SW 1271 (cell line): ENCODE data around the gene TNFAIP6.
"Not testable (repeated sequence)": the region's sequence is repeated elsewhere in the genome, so short reads cannot be mapped to it uniquely, and the experiment has no call there.

ENCODE experiments used
- DNase-seq, 2 experiments: peaks; one replicate each; lab custom pipeline; 2025; lab: John Stamatoyannopoulos, UW

Gene TNFAIP6

GRCh38 chr2:151361674-151362370 lies 4.4 kb downstream of the TNFAIP6 start:
- peak in 1 of 2 experiments; percentile 5 for DNase-seq

- no peak for DNase-seq
Measured at GRCh38 chr2:151363709-151364108, 6.3 kb downstream of the TNFAIP6 start.

DNA sequence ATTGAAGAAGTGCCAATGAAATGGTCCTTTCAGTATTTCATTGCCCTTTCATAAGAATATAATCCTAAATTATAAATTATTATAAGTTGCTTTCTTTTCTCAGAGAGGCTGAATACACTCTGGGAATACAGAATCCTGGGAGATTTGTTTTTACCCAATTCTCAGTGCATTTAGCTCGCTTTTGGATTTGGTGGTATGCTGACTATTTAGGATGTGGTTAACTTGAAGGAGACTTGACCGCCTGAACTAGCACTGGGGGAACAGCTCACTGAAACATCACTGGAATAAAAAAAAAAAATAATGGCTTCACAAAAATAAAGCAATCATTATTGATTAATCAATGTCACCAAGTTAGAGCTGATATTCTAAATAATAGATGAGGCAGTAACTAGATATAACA lies 10.2 kb downstream of the TNFAIP6 start:
- no peak for DNase-seq

GRCh38 chr2:151374436-151374835 lies 17.0 kb downstream of the TNFAIP6 start:
- DNase-seq: peak in 1 of 2 experiments; percentile 7

GRCh38 chr2:151379169-151379568 lies 21.8 kb downstream of the TNFAIP6 start:
- DNase-seq: no peak

- DNase-seq: no peak
Measured at GRCh38 chr2:151380580-151381235, 23.3 kb downstream of the TNFAIP6 start.

DNA sequence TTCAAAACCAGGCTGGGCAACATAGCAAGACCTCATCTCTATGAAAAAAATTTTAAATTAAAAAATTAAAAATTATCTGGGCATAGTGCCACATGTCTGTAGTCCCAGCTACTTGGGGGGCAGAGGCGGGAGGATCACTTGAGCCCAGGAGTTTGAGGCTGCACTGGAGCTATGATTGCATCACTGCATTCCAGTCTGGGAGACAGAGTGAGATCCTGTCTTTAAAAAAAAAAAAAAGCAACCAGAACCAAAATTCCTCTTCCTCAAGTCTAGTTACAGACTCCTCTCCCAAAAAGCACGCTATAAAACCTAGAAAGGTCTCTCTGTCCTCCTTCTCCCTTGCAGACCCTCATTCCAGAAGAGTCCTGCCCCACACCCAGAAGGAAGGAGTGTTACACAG lies 23.9 kb downstream of the TNFAIP6 start:
- no peak for DNase-seq

- no peak for DNase-seq
Measured at GRCh38 chr2:151388011-151388410, 30.6 kb downstream of the TNFAIP6 start.

DNA sequence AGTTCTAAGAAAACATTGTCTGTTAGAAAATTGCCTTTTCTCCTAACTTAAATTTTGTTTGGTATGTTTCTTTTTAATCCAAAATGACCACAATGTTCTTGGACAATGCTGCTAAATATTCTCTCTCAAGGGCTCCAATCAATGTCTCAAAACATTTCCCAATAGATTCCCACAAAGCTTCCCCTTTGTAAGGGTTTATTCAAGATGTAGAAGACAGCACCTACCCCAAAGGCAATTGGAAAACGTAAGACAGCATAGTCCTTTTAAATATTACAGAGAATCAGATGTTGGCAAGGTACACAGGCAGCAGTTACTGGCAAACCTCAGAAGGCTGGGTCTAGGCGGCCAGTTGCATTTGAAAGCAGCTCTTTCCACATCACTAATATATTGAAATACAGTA lies 34.0 kb downstream of the TNFAIP6 start:
- DNase-seq: no peak

- DNase-seq: no peak
Measured at GRCh38 chr2:151394509-151394908, 37.1 kb downstream of the TNFAIP6 start.

DNA sequence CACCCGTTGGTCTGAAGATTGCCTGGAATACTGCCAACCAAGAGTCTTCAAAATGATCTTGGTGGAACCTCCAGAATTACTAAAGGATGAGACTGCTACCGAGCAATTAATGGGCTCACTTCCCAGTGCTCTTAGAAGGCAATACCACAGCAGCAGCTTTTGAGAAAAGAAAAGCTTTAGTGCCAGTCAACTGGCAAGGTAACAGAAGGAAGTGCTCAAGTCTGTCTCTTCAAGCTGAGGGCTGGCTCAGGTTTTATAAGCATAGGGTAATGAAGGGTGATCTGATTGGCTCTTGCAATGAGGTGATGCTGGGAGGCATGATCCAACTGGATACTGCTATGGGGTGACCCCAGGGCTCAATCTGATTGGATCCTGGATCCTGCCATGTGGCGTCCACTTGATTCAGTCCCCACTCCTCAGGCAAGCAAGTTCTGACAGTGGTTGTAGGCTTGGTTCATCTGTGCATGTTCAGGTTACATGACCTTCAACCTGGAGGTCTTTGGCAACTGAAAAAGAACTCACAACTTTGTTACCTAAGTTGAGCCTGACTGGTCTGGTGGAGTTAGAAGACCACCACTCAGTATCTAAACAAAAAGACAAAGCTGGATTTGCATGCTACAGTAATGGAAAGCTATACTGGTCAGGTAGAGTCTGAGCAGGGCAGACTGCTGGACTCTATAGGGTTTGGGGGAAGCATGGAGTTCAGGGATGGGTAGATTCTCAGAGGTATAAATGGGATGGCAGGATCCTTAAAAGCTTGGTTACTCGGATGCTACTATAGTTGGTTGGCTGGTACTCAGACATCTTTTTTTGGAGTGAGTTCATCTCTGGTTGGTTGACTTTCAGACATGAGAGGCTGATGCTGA lies 38.4 kb downstream of the TNFAIP6 start:
- no peak for DNase-seq

GRCh38 chr2:151399981-151400380 lies 42.6 kb downstream of the TNFAIP6 start:
- no peak for DNase-seq

GRCh38 chr2:151401149-151401548 lies 43.8 kb downstream of the TNFAIP6 start:
- DNase-seq: no peak

GRCh38 chr2:151403914-151404313 lies 46.5 kb downstream of the TNFAIP6 start:
- DNase-seq: no peak

DNA sequence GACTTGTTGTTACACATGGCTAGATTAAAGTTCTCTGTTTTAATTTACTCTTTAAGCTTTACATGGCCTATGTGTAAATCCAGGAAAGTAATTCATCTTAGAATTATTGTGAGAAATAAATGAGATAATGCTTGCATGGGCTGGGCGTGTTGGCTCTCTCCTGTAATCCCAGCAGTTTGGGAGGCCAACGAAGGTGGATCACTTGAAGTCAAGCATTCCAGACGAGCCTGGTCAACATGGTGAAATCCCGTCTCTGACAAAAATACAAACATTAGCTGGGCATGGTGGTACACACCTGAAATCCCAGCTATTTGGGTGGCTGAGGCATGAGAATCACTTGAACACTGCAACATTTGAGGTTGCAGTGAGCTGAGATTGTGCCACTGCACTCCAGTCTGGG lies 48.0 kb downstream of the TNFAIP6 start:
- no peak for DNase-seq

GRCh38 chr2:151407281-151407680 lies 49.9 kb downstream of the TNFAIP6 start:
- DNase-seq: no peak

GRCh38 chr2:151408788-151409600 lies 51.6 kb downstream of the TNFAIP6 start:
- DNase-seq: no peak

DNA sequence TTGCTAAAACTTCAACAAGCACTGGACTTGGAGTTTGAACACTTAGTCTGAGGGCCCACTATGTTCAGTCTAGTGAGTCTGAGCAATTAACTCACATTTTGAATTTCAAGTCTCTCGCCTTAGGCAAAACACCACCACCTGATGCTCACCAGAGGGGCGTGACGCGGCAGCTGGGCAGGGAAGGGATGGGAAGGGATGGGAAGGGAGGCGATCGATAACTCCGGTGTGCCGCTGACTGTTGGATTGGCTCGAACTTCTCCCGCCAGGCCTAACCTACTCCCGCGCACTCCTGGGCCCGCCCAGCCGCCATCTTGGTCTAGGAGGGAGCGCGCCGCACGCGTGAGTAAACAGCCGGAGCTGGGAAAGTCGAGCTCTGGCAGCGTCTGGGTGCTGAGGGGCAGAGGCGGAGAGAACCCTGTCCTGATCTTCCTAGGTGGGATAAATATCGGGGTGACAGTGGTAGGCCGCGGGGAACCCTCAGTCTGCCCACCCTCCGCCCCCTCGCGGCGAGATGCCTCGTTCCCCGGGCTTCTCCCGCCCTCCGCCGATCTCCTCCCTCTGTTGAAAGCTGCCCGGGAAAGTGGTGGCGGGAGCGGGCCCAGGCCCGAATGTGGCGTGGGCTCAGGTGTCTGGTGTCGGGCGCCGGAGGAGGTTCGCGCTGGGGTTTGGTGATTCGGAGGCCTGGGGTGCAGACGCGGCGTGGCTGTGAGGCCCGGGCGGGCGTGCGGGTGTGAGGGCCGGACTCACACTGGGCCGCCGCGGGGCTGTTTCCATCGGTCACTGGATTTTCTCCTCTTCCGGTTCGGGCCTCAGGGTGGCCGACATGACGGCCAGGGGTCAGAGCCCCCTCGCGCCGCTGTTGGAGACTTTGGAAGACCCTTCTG lies 52.5 kb downstream of the TNFAIP6 start, which contains the start of gene RIF1:
TSS of gene RIF1 (plus strand) at position 302 of the 884 bp plus-strand sequence. CDS start at position 824, 522 bp downstream.
- peak; percentile 93 to 95 for DNase-seq

- no peak for DNase-seq
Measured at GRCh38 chr2:151410485-151410834, 53.1 kb downstream of the TNFAIP6 start.

- no peak for DNase-seq
Measured at GRCh38 chr2:151417650-151418049, 60.3 kb downstream of the TNFAIP6 start.

DNA sequence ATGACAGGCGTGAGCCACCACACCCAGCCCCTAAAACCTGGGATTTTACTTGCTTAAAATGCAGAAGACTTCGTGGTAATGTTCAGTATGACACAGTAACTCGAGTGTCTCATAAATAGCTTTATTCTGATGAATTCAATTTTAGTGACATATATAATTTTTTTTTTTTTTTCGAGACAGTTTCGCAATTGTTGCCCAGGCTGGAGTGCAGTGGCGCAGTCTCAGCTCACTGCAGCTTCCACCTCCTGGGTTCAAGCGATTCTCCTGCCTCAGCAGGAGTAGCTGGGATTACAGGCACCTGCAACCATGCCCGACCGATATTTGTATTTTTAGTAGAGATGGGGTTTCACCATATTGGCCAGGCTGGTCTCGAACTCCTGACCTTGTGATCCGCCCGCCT lies 64.3 kb downstream of the TNFAIP6 start:
- not testable (repeated sequence) for DNase-seq
